Measurements from ENCODE around the gene LYPD4.

DNA sequence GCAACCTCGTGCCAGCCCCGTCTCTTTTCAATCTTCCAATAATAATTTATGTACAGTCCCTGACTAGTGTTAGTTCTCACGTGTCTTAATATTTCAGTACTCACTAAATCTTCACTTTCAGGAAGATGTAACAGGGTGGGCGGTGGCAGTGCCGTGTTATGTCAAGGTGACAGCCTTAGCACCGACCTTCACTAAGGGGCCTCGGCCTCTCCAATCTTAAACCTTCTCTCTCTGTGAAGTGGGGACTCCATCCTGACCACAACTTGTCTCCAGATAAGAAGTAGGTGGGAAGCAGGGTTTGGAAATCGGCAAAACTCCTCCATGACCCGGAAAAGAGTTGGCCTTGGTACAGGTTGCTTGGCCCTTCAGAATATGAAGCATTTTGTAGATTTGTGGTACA lies 17.4 kb upstream of the LYPD4 start:
- TF ChIP-seq, protein P1, sequence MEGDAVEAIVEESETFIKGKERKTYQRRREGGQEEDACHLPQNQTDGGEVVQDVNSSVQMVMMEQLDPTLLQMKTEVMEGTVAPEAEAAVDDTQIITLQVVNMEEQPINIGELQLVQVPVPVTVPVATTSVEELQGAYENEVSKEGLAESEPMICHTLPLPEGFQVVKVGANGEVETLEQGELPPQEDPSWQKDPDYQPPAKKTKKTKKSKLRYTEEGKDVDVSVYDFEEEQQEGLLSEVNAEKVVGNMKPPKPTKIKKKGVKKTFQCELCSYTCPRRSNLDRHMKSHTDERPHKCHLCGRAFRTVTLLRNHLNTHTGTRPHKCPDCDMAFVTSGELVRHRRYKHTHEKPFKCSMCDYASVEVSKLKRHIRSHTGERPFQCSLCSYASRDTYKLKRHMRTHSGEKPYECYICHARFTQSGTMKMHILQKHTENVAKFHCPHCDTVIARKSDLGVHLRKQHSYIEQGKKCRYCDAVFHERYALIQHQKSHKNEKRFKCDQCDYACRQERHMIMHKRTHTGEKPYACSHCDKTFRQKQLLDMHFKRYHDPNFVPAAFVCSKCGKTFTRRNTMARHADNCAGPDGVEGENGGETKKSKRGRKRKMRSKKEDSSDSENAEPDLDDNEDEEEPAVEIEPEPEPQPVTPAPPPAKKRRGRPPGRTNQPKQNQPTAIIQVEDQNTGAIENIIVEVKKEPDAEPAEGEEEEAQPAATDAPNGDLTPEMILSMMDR (IDR thresholded peaks at IDR 0.05): no peak
- no peak for TF ChIP-seq POLR2A (IDR thresholded peaks at IDR 0.05)
